Femur (tissue), 1 donor: ENCODE measurements around the gene NSMCE1.

Experiments
- DNase-seq: peaks from one replicate; pipeline ENCODE4 v3.0.0-alpha.2; 2017

NSMCE1 gene

DNA sequence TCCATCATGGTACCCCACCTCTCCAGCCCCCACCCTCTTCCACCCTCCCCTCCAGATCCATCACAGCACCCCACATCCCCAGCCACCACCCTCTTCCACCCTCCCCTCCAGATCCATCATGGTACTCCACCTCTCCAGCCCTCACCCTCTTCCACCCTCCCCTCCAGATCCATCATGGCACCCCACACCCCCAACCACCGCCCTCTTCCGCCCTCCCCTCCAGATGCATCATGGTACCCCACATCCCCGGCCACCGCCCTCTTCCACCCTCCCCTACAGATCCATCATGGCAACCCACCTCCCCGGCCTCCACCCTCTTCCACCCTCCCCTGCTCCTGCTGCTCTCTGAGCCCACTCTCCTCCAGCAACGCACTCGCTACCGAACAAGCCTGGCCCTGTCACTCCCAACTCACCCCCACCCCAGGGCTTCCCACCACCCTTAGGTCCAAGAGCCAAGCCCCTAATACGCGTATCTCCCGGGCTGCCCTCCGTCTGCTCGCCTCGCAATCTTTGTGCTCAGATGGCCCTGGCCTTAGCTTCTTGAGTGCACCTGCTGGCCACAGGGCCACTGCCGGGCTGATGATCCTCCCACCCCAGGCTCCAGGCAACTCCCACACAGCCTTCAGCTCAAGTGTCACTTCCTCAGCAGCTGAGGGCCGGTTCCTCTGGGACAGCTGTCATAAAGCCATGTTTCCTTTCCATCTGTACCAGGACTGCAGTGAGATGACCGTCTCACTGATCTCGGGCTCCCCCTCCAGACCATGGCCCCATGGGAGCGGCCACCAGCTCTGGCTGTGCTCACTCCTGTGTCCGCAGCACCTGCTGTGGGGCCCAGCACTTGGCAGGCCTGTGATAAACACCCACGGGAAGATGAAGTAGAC, 39.7 kb downstream of the NSMCE1 start:
- peak; percentile 83 for DNase-seq

GRCh38 chr16:27228045-27228444, 40.5 kb downstream of the NSMCE1 start:
- no peak for DNase-seq

DNA sequence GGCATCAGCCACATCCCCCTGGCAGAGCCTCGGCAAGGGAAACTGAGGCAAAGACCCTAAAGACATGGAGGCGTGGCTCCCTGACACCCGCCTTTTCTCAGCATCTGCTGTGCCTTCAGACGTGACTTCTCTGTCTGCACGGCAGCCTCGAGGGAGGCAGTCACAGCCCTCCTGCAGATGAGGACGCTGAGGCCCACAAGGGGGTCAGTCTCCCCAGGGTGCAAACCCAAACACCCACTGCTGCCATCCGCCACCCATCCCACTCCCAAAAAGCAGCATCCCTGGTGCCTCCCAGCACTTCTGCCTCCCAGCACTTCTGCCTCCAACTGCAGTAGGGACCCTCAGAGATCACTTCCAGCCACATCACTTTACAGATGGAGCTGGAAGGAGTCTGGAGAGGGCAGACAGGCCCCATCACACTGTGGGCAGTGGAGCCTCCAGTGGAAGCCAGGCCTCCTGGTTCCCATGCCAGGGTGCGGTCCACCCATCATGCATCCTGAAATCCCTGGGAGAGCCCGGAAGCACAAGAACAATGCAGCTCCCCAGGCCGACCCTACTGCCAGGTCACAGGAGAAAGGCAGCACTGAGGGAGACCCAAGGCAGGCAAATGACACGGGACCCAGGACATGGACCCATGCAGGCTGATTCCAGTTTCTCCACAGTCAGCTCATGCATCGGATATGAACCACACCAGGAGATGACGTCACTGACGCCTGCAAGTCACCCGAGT, 41.4 kb downstream of the NSMCE1 start:
- DNase-seq, result no peak

GRCh38 chr16:27226476-27226875, 42.1 kb downstream of the NSMCE1 start:
- no peak for DNase-seq

DNA sequence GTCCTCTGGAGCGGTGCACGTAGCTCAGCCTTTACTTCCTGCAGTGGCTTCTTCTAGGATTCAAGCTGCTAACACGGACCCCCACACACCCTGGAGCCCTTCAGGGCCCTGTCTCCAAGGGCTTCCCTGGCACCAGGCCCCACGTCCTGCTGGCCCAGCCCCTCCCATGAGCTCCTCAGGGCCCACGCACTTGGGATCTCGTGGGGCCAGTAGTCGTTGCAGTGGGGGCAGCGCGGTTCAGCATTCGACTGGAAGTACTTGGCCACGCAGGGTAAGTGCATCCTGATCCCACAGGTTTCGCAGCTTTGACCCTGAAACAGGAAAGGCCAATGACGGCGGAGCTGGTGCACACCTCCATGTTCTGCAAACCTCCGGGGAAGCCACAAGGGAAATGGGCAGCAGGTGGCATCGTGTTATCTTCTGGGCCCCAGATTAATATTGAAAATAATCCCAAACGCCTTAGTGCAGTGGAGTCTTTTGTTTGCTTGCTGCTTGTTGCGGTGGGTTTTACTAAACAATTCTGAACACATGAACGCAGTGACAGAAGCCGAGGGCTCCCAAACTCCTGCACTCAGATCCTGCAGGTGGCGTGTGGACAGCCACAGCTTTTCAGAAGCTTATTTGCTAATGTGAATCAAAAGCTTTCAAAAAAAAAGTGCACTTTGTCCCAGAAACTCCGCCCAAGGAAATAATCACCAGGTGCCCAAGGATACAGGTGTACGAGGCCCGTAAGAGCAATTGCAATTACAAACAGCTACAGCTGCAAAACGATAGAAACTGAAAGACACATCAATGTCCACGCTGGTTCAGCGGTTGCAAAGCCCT, 42.8 kb downstream of the NSMCE1 start:
- no peak for DNase-seq

- no peak for DNase-seq
Measured at GRCh38 chr16:27224741-27225300, 43.8 kb downstream of the NSMCE1 start.

- DNase-seq, result no peak
Measured at GRCh38 chr16:27224271-27224737, 44.3 kb downstream of the NSMCE1 start.

DNA sequence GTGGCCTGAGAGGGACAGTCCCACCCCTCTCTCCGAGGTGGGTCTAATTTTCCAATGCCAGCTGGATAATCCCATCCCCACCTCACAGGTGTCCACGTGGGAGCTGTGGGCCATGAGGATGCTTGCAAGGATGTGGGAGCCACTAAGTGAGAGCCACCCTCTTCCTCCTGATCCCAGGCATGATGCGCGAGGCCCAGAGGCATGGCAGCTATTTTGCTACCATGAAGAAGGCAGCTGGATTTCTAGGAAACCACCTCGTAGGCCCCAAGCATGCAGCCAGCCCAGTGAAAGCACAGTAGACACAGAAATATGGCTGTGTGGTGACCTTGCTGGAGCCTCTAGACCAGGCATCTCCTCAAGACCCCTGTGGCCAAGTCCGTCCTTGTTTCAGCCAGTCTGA, 44.9 kb downstream of the NSMCE1 start:
- no peak for DNase-seq

- no peak for DNase-seq
Measured at GRCh38 chr16:27223226-27223610, 45.4 kb downstream of the NSMCE1 start.

DNA sequence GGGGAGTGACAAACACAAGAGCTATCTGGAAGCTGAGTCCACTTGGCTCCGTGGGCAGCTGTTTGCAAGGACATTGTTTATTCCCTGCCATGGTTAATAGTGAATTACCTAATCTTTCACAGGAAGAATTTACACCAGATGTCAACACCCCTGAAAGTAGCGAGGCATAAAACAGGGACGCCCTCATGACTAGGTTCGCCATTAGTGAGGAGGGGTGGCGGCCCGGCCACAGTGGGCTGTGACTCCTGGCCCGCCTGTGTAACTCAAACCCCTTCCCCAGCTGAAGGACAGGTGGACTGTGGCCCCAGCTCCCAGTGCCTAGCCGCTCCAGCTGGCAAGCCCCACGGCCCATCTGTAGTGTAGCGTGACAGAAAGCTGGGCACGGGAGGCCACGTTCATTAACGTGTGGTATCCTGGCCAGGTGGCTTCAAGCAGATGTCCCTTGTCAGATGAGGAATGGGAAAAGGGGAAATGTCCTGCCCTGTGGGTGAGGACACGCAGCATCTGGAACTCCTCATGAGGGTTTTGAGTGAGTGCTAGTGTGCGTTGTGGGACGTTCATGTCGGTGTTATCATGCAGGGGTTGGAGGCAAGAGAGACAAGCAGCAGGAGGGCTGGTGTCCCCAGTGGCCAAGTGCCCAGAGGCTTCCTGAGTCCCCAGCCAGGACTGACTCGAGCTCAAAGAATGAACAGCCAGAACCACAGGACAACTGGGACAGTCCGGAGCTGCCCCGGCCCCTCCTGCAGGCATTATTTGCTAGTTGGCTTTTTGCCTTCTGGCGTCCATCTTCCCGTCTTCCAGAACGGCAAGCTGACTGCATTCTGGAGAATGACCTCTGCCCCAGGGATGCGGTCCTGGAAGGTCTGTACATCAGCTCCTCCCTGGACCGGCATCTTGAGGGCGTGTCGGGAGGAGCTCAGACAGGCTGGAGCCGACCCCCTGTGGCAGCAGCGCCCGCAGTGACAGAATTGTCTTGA, 46.0 kb downstream of the NSMCE1 start:
- peak; percentile 69 for DNase-seq

- DNase-seq, result no peak
Measured at GRCh38 chr16:27221576-27222248, 46.9 kb downstream of the NSMCE1 start.

- no peak for DNase-seq
Measured at GRCh38 chr16:27220991-27221390, 47.6 kb downstream of the NSMCE1 start.

GRCh38 chr16:27220527-27220926, 48.0 kb downstream of the NSMCE1 start:
- no peak for DNase-seq

GRCh38 chr16:27220120-27220519, 48.5 kb downstream of the NSMCE1 start:
- DNase-seq, result no peak

- no peak for DNase-seq
Measured at GRCh38 chr16:27219161-27219560, 49.4 kb downstream of the NSMCE1 start.

GRCh38 chr16:27218756-27219155, 49.8 kb downstream of the NSMCE1 start:
- DNase-seq, result no peak

GRCh38 chr16:27217256-27217655, 51.3 kb downstream of the NSMCE1 start:
- no peak for DNase-seq

- no peak for DNase-seq
Measured at GRCh38 chr16:27216297-27216885, 52.2 kb downstream of the NSMCE1 start.

DNA sequence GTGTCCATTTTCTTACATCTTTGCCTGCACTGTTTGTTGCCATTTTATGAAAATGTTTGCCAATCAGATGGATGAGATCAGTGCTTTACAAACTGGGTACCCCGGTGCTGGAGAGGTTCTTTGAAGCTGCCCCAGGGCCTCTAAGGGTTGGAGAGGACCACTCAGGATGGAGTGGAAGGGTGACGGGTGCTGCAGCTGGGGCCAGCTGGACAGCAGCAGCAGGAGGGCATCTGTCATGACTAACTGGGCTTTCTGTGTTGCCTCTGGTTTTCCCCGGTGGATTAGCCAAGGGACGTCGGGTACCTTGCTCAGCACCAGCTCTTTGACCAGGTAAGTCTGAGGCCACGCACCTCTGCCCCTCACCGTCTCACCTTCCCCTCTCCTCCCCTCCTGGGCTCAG, 52.9 kb downstream of the NSMCE1 start:
- DNase-seq, result no peak
